KBM-7 (cell line): ENCODE results near the gene C16orf90.
"Not testable (repeated sequence)": the region's sequence is repeated elsewhere in the genome, so short reads cannot be mapped to it uniquely, and the experiment has no call there.

Experiments
- DNase-seq: peaks from one replicate; pipeline ENCODE4 v3.0.0-alpha.2; 2015
- in situ Hi-C: fragments of 300-500 bp; cut with MboI; formaldehyde crosslinking; loops from 2 replicates; pipeline ENCODE4 v1.14.3; 2020; ENCODE audit warnings: low sequenced_read_pairs, low pct_unique_long_range_greater_than_20kb, mixed read lengths

Gene C16orf90, protein sequence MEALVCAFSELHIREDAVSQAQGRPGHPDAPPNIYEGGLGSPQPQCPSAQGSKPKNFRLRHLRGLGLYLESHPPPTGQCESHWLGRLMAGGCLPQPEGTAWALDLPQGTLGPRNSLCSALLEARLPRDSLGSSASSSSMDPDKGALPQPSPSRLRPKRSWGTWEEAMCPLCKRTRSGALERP

DNA sequence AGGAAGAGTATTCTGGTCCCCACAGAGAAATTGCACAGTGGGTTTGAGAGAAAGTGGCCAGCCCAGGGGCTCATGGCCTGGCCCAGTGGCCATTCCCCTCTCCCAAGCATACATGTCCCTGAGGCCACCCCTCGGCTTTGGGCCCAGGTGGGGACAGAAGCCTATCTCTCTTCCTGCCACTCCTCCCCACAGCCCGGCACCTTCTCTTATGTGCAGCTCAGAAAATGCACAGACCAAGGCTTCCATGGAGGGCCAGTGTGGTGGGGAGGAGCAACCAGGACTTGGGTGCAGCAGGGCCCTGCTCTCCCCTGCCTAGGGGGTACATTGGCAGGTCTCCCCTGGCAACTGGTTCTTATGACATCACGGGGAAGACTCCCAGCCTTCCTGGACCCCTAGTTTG lies at the start of gene C16orf90:
C16orf90 (minus strand) TSS at position 314 of the 400 bp plus-strand sequence; CDS start at position 246, 68 bp downstream.
- DNase-seq, result no peak
- in situ Hi-C loops, result no loop called here

DNA sequence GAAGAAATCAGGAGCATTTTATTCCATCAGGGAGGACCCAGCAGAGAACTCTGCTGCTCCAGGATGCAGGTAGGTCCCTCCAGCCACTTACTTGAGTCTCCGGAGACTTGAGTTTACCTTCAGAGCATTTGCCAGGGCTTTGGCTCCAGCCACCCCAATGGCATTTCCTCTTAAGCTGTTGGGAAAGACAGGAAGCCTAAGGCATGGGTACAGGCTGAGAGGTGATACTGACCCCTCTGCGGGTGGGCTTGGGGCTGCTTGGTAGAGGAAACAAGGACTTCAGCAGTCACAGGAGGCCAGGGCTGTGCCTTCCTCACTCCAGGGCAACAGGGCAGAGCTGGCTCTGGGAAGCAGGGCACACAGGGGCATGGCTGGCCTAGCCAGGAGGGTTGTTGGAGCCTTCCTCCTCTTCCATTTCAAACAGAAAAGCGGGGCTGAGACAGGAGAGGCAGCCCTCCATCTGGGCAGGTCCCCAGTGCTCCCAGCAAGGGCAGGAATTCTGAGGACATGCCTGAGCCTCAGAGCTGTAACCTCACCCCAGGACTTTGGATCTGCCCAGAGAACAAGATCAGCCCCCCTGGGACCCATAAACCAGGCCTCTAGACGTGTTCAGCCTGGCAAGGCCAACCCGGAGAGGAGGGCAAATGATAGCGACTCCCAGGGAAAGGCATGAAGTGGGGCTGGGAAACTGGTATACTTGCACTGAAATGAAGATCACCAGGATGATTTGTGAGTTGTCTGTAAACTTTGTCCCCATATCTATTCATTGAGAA lies 47.5 kb upstream of the C16orf90 start:
- no peak for DNase-seq
- in situ Hi-C loops, result no loop called here

DNA sequence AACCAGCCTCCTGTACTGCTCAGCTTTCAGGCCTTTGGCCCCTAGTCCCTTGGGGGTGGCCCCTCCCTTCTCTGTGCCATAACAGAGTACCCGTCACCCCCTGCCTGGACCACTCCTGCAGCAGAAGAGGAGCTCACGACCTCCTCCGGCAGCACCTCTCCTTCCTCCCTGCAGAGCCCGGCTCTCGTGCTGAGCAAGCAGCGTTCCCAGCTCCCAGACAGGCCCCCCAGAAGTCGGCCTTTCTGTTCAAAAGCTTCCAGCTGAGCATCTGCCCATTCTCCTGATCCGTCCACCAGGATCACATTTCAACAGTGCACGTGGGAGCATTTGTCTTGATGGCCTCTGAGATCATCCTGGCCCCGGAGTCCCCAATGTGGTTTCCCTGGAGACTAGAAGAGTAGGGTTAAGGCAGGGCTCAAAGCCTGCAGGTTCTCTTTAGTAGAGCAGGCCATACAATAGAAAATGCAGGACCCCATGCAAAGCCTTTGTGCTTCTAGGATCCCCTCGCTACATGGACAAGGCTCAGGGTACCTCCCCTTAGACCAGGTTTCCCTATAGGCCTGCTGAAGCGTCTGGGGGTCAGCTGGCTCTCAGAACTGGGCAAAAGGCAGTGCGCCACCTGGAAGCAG lies 46.4 kb upstream of the C16orf90 start:
- no peak for DNase-seq
- in situ Hi-C loops, result no loop called here

DNA sequence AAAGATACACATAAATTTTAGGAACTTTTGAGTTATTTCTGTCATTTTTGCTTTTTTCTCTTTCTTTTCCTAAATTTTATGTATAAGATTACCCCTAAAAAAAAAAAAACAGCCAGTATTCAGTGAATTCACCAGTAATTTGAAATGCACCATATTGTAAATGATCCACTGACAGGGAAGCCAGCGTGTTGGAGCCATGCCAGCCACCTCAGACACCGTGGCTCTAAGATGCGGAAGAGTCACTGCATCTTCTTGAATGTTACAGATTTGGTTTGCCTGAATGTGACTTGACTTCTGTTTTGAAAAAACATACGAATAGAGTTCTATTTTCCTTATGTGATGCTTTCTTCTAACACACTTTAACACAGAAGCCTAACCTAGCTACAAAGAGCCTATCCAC lies 42.9 kb upstream of the C16orf90 start:
- in situ Hi-C loops, result no loop called here
- no peak for DNase-seq

DNA sequence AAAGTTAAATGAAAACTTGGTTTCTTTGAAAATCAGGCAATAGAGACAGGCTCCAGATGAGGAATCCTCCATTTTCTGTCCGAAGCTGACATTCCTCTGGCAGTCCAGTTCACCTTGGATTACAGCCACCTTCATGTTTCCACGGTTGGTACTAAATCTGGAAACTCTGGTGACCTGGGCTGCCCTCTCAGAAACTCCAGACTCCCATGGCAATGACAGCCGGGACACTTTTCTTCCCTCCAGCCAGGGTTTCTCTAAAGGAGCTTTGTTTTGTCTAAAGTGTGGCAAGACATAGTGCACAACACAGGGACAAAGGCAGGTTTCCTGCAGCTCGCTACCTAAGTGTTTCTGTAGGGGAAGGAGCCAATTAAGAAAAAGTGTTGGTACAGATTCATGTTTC lies 41.6 kb upstream of the C16orf90 start:
- in situ Hi-C loops, result no loop called here
- no peak for DNase-seq

DNA sequence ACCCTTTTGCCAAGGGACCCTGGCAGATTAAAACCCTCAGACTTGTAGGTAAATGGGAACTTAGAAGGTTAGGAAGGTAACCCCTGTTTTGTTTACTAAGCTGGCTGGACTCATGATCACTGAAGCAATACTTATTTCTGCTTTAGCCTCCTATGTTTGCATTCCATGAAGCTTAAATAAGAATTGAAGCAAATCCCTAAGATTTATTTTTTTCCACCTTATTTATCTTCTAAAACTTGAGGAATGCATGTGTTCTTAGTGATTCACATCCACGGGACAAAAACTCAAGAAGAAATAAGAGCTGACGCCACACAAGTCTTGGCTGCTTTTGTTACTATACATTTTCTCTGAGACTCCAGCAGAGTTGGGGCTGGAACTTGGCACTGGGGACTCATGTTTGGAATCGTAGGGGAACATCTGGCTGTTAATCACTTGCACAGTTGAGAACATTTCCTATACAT lies 41.0 kb upstream of the C16orf90 start:
- in situ Hi-C loops, result no loop called here
- DNase-seq, result no peak

DNA sequence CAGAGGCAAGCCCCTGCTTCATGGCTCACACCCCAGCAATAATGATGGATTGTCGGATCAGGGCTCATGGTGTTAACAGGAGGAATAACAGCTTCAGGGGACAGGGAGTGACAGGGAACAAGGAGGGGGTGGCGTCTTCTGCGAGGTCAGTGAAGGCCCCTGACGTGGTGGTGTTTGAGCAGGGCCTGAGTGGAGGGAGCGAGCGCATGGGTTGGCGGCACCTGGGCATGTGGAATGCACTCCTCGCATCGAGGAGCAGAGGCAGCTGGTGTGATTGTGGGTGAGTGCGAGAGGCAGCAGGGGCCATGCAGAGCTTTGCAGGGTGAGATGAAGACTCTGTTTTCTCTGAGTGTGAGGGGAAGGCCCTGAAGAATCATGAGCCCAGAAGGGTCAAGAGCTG lies 38.8 kb upstream of the C16orf90 start:
- DNase-seq, result no peak
- in situ Hi-C loops, result no loop called here

DNA sequence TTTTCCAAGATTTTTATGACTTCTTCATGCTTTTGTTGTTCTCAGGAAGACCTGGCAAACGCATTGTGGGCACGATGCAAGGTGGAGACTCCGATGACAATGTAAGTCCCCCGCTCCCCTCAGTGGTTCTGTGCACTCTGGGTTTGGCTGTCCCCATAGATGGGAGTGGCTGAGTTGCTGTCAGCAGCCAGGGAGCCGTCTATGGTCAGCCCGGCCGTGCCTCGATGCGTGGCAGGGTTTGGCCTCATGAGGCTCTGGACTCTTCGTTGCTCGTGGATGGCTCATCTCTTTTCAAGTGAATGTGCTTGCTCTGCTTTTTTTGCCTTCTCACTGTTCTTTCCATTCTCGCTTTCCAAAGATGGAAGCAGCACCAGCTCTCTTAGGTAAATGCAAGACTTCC lies 37.5 kb upstream of the C16orf90 start:
- DNase-seq, result no peak
- in situ Hi-C loops, result no loop called here

DNA sequence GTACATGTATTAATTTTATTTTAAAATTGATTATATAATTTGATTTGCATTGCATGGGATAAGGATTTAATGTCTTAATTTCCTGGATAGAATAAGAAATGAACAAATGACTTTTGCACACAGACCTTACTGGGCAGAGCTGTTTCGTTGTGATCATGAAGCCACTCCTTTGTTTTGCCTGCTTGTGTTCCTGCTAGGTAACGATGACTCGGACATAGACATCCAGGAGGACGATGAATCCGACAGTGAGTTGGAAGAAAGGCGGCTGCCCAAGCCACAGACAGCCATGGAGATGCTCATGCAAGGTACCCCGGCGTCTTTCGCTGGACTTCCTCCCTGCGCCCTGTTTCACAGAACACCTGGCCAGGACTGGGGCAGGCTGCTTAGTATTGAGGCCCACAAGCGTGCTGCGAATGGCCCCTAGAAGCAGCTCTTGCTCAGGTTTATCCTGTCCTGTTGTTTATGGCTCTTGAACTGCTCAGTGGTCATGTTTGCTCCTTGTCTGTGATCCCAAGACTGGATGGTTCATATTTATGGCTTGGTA lies 35.2 kb upstream of the C16orf90 start:
- in situ Hi-C loops, result no loop called here
- DNase-seq, result no peak

DNA sequence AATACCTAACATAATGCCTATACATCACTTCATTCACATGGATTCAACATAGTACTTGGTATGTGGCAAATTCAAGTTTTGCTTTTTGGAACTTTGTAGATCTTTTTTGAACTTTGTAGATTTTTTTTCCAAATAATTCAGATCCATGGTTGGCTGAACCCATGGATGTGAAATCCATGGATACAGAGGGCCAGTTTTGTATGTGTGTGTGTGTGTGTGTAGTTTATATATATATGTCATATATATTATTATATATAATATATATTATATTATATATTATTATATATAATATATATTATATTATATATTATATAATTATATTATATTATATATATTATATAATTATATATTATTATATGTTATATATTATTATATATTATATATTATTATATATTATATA lies 33.9 kb upstream of the C16orf90 start:
- in situ Hi-C loops, result no loop called here
- peak; percentile 13 for DNase-seq

DNA sequence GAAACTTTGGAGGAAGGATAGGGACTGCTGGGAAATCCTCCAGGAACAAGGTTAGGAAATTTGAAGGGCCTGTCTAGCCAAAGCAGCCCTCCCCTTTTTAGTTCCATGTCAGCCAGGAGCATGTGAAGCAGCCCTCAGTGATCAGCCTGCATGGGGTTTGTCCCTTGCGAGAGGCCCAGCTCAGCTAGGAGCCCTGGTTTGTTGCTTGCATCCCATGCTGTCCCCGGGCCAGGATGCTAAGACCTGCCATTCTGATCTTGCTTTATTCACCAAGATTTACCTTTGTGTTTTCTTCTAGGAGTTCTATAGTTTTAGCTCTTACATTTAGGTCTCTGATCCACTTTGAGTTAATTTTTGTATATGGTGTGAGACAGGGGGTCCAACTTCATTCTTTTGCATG lies 33.1 kb upstream of the C16orf90 start:
- no peak for DNase-seq
- in situ Hi-C loops, result no loop called here

DNA sequence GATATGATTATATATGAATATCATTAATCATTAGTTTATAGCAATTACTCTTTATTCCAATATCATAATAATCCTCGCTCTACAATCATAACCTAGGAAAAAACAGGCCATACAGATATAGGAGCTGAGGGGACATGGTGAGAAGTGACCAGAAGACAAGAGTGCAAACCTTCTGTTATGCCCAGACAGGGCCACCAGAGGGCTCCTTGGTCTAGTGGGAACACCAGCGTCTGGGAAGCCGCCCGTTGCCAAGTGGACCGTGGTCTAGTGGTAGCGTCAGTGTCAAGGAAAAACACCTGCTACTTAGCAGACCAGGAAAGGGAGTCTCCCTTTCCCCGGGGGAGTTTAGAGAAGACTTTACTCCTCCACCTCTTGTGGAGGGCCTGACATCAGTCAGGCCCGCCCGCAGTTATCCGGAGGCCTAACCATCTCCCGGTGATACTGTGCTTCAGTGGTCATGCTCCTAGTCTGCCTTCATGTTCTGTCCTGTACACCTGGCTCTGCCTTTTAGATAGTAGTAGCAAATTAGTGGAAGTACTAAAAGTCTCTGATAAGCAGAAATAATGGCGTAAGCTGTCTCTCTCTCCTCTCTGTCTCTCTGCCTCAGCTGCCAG lies 32.0 kb upstream of the C16orf90 start:
- peak; percentile 72 for DNase-seq
- in situ Hi-C loops, result not testable (repeated sequence)

DNA sequence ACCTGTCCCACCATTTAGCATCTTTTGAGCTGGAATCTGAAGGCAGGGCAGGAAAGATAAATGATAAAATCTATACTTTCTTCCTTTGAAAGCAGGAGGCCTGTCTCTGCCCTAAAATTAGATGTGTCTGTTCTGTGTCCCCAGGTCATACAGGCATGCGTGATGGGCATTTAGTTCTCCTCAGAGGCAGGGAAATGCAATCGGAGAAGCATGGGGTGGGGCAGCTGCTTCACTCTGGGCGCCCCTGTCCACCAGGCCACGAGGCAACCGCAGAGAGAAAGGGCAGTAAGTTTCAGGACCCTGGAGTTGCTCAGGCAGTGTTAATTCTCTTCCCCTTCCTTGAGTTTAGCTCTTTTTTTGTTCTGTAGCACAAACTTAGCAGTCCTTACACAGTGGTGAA lies 30.7 kb upstream of the C16orf90 start:
- in situ Hi-C loops, result no loop called here
- DNase-seq, result no peak

DNA sequence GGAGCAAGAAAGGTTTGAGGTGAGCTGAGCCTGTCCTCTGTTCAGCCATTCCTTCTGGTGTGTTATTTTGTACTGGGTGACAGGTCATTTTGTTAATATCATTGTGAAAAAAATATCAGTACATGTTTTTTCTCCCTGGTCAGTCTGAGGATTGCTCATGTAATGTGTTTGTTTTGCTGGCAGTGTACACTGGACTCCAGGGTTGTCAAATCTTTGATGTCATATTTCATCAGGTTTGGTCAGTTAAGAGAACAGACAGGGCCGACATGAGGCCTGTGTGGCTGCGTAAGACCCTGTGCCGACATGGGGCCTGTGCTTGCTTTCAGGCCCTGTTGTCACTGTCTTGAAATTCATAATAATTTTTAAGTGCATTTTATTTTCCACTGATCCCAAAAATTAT lies 28.0 kb upstream of the C16orf90 start:
- in situ Hi-C loops, result no loop called here
- no peak for DNase-seq

DNA sequence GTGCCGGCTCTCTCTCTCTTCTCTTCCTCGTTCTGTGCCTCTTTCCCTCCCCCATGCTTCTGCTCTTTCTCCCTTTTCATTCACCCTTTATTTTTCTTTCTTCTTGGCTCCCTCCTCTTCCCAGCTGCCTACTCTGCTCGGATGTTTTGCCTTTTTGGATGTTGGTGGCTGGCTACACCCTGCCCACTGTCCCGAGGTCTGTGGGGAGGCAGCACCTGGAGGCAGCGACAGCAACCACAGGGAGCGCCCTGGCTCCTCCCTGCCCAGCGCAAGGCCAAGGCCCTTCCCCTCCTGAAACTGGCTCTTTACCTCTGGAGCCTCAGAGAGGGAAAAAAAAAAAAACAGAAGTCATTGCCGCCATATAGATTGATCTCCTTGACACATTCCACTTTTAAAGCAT lies 25.6 kb upstream of the C16orf90 start:
- in situ Hi-C loops, result no loop called here
- DNase-seq, result no peak

DNA sequence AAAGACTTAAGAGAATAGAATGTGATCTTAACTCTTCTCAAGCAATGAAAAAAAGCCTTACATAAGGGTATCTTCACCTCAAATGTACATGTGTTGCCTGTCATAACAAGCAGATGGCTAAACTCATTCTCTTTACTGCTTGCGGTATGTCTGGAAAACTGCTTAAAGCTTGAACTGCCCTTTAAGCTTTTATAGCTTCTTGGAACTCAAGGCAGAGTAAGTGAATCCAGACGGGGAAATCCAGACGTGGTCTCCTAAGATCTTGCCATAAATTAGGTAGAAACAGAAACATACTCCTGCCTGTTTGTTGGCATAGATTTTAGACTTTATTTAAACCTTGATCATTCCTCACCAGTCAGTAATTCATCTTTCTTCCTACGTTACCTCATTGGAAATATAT lies 25.1 kb upstream of the C16orf90 start:
- DNase-seq, result no peak
- in situ Hi-C loops, result no loop called here

DNA sequence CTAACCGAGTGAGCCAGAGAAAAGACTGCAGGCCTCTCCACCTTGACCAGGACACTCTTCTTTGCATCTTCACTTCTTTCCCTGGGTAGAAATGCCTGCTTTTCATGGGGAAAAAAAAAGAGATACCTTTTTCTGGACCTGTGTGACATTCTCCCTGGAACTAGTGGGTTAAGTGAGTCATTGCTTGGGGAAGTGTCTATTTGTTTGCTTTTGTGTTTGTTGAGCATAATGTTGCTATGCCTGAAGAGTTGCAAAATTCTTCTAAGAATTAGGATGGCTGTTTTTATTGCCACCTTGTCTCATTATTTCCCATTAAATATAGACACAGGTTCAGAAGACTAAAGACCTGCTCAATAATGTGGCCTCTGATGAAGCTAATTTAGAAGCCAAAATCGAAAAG lies 24.3 kb upstream of the C16orf90 start:
- no peak for DNase-seq
- in situ Hi-C loops, result no loop called here

DNA sequence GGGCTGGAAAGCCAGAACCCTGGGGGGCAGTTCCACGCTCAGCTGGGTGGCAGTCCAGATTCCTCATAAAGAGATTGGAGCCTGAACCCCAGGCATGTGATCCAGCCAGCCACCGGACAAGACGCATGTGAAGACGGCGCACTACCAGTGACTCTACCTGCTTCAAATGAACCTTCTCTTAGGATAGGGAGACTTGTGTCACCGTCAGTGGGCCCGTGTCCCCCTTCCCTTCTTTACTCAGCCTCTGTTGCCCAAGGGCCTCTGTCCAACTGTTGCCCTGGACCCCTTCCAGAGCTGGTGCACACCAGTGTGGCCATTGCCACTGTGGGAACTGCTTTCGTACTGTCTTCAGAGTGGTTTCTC lies 23.7 kb upstream of the C16orf90 start:
- in situ Hi-C loops, result no loop called here
- no peak for DNase-seq

DNA sequence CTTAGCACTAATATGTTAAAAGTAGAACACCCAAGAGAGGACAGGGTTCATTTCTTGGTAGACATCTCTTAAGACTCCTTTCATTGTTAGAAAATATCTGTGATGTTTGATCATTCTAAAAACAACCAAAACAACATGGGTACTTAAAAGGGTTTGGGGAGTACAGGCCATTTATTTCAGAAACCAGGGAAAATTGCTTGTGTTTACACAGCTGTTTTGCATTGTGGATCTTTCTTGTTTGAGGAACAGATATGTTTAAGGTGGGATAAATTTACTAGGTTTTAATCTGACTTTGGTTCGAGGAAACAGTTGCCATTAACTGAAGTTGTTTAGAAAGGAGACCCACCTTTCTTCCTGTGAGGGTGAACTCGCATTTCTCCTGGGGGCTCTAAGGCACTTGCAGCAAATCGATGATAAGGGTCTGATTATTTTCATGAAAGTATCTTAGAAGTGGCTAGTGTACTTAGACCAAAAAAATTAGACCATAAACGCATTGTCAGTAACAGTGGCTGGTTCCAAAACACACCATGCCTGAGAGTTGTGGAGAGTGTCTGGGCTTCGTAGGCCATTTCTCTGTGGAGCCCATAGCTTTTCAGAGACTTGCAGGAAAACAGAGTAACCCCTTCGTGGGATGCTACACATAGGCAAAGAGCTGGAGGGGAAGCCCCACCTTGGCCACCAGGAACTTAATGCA lies 23.1 kb upstream of the C16orf90 start:
- in situ Hi-C loops, result no loop called here
- DNase-seq, result no peak
